COR-L47 (cell line): ENCODE data around the gene ATP2A2.
"Not testable (repeated sequence)": the region's sequence is repeated elsewhere in the genome, so short reads cannot be mapped to it uniquely, and the experiment has no call there.

ENCODE experiments used
- DNase-seq: peaks from one replicate; lab custom pipeline; 2025; lab: John Stamatoyannopoulos, UW

ATP2A2 gene

DNA sequence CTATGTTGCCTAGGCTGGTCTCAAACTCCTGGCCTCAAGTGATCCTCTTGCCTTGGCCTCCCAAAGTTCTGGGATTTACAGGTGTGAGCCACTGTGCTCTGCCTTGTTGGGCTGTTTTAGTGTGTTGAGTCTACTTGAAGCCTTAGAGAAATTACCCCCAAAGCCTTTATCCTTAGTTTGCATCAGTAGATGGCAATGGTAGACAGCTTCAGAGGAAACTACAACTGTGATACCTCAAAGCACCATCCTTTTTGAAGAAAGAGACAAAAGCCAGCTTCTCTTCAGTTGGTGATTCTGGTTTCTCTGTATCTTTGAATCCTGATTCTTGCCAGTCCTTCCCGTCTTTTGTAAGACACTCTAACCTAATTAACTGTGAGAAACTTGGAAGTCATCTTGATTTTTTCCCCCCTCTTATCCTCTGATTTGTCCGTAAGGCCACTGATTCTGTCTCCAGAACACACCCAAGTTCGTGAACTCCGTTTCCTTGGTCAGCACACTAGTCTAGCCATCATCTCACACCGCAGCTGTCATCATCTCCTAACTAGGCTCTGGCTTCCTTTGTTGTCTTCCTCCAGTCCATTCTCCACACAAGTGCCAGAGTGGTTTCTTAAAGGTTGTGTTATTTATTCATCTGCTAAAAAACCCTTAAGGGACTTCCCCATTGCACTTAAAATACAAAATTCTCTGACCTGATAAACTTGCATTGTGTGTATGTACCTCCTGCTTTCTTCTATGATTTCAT is 20.2 kb downstream of the ATP2A2 start:
- DNase-seq, result no peak

DNA sequence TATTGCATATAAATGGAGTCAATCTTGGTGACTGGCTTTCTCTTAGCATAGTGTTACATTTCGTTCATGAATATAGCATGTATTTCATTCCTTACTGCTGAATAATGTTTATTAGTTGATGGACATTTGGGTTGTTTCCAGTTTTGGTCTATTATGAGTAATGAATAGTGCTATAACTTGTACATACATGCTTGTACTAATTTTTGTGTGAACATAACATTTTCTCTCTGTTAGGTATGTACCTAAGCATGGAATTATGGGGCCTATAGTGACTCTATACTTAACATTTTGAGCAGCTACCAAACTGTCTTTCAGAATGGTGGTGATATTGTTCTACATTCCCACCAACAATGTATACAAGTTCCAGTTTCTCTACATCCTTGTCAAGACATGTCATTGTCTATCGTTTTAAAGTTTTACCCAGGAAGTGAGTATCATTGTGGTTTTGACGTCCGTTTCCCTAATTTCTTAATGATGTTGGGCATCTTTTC is 23.1 kb downstream of the ATP2A2 start:
- DNase-seq, result no peak

DNA sequence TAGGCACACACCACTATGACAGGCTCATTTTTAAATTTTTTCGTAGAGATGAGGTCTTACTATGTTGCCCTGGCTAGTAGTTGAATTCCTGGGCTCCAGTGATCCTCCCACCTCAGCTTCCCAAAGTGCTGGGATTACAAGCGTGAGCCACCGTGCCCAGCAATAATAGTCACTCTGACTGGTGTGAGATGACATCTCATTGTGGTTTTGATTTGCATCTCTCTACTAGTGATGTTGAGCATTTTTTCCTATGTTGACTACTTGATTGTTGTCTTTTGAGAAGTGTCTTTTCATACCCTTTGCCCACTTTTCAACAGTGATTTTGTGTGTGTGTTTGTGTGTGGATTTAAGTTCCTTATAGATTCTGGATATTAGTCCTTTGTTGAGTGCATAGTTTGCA is 26.3 kb downstream of the ATP2A2 start:
- no peak for DNase-seq

DNA sequence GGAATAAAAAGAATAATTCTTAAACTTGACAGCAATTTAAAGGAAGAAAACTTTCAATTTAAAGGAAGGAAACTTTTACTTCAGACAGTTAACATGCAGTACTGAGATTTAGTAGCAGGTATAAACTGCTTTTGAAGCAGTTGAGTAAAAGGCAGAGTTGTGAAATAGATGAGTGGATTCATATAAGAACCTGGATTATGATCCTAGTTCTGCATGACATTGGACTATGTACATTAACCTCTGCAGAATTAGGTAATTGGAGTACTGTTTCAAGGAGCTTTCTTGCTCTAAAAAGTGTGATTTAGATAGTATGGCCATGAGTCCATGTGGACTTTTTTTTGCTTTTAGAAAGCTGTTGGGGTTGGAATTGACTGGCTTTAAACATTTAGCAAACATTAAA is 29.7 kb downstream of the ATP2A2 start:
- no peak for DNase-seq

DNA sequence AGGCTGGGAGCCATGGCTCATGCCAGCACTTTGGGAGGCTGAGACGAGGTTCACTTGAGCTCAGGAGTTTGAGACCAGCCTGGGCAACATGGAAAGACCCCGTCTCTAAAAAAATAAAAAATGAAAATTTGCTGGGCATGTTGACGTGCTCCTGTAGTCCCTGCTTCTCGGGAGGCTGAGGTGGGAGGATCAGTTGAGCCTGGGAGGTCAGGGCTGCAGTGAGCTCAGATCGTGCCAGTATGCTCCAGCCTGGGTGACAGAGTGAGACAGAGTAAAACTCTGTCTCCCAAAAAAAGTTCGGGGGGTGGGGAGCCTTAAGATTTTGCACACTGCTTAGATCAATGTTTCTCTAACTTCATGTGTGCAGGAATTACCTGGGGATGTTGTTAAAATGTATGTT is 30.9 kb downstream of the ATP2A2 start:
- DNase-seq, result no peak

DNA sequence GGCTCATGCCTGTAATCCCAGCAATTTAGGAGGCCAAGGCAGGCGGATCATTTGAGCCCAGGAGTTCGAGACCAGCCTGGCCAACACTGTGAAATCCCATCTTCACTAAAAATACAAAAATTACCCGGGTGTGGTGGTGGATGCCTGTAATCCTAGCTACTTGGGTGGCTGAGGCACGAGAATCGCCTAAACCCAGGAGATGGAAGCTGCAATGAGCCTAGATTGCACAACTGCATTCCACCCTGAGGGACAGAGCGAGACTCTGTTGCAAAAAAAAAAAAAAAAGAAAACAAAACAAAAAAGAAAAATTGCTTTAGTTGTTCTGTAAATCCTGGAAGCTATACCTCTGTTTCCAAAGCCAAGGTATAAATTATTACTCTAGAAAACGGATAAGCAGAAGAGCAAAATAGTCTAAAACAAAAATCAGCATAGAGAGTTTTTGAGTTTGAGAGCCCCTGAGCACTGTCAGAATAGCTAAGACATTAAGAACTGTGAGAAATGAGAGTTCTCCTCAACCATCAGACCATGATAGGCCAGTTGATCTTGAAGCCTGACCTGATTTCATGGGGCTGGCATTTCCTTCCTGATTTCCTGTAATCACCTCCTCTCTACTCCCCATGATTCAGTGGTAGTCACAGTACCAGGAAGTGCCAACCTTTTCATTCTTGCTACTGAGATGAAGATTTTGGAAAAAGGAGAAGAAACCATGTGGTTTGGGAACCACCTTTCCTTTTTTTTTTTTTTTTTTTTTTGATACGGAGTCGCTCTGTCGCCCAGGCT is 31.7 kb downstream of the ATP2A2 start:
- DNase-seq, result no peak

DNA sequence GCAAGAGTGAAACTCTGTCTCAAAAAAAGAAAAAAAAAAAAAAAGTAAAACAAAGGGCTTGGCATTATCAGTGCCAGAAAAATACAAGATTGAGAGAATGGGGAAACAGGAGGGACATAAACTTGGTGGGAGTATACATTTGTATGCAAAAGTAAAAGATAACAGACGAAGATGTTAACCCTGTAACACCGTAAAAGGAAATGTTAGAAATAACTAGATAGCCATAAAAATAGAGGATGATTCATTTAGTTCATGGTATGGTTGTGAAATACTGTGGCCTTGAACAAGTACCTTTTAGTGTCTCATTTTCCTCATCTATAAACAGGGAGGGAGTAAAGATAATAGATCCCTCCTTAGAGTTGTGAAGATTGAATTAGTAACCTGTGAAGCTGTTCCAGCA is 33.3 kb downstream of the ATP2A2 start:
- no peak for DNase-seq

DNA sequence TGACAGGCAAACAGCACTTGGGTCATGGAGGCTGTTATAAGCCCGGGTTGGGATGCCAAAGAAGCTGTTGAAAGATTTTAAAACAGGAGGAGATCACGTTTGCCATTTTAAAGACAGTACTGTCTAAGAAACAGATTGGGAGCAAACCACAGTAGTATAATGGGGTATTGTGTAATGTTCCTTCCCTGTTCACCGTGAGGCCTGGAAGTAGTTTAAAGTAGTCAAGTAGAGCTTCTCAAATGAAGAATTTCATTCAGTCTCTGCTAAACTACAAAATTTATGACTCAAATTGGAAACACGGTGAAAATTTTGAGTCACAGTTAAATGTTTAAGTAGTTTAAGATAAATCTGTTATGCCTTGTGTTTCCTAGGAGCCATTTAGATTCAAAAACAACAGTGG is 35.8 kb downstream of the ATP2A2 start:
- DNase-seq, result no peak

DNA sequence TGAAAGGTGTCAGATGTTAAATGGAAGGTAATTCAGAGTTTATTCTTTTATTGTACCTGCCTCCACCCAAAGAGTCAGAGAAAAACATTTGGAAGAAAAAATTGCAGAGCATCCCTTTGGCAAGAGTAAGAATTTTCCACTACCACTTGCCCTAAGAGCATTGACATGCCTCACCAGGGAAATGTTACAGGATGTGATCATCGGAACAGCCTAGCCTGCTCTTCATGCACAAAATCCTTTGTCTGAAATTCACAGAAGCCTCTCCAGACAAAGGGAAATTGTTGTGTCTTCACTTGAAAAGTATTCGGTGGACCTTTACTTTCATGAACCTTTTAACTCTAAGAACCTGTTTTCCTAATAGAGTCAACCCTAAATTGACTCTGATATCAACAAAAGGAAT is 36.9 kb downstream of the ATP2A2 start:
- DNase-seq, result no peak

DNA sequence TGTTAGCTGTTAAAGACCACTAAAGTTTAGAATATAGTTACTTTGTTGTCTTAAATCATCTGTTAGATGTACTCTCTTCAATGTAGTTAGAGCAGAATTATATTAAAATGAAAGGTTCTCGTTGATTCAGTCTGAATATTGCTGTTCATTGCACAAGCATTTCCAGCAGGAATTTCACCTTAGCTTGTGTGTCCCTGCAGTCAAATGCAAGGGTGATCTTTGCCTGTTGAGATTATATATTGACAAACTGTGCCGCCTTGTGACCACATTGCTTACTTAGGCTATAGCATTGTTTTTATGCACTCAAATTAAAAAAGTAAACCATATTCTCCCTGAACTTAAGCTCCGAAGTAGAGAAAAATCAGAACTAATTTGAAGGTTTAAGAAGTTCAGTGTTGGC is 39.5 kb downstream of the ATP2A2 start:
- no peak for DNase-seq

DNA sequence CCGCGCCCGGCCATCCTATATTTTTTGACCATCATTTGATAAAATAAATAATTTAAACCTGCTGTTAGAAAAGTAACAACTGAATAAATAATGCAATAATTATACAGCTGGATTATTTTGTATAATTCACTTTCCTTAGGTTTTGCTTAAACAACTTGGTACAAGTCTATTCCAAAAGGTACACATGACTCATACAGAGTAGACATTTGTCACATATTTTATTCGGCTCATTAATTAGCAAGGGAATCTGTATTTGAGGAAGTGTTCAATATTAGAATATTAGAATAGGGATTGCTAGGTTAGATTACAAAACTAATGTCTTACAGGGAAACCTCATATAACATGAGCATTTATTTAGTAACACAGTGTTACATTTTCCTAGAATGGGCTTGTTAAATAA is 48.7 kb downstream of the ATP2A2 start:
- DNase-seq, result no peak

DNA sequence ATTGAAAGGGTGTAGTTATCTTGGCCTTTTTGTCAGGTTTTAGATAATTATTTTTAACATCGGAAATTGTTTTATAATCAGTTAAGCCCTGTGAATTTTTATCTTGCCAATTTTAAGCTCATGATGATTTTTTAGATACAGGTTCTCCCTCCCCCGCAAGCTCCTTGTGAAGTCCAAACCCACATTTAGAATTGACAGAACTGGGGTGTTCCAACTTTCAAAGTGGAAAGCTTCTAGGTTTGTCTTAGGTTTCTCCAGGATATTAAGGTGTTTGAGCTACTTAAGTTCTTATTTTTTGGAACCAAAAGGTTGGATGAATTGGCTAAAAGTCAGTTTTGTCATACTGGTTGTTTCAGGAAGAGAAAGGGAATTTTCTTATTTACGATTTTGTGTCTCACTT is 49.1 kb downstream of the ATP2A2 start:
- no peak for DNase-seq

DNA sequence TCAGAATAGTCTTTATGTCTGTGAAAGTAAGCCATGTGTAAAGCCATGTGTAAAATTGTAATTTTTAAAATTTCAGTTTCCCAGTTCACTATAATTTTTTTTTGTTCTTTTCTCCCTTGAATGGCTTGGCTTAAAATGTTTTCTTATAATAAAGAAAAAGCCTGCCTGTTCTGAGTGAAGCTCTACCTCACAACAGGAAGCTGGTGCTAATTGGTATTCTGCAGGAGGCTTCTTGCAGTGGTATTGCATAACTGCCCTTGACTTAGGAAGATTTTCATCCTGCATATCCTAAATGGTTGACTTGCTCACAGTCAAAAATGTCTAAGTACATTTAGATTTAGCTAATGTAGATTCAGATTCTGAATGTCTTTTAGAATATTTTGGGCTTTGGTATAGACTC is 49.5 kb downstream of the ATP2A2 start:
- DNase-seq, result no peak

DNA sequence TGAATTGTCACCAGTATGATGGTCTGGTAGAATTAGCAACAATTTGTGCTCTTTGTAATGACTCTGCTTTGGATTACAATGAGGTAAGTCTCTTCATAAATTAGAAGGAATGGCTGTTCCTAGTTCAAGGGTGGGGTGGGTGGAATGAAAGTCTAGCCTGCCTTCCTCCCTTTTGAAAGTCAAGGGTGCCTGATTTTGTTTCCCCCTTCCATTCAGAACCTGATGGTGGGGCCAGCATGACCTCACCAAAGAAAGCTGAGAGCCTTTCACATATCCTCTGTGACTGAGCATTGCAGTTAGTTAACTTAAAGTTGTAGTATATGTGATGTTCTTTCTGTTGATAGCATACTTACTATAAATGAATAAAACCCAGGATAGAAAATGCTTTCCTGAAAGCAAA is 52.2 kb downstream of the ATP2A2 start:
- no peak for DNase-seq

DNA sequence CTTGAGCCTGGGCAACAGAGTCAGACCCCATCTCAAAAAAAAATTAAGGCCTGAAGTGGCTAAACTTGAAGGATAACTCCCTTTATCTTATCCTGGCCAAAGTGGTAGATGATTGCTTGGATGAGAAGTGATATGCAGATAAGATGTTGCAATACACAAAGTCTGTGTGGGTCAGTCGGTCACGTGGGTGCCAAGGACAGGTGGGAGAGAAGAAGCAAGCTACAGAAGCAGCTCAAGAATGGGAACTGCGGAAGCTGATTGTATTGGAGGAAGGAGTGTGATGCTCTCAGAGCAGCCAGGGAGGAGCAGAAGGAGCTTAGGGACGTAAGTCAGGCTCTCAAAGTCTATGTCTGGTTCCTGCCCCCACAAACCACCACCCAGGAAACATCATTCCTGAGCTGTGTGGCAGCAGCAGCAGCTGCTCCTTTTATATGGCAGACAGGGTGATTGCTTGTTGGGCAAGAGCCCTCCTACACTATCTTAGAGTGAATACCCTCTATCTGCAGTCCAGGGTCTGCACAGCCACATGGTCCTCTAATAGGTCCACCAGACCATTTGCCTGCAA is 54.5 kb downstream of the ATP2A2 start:
- DNase-seq, result no peak

DNA sequence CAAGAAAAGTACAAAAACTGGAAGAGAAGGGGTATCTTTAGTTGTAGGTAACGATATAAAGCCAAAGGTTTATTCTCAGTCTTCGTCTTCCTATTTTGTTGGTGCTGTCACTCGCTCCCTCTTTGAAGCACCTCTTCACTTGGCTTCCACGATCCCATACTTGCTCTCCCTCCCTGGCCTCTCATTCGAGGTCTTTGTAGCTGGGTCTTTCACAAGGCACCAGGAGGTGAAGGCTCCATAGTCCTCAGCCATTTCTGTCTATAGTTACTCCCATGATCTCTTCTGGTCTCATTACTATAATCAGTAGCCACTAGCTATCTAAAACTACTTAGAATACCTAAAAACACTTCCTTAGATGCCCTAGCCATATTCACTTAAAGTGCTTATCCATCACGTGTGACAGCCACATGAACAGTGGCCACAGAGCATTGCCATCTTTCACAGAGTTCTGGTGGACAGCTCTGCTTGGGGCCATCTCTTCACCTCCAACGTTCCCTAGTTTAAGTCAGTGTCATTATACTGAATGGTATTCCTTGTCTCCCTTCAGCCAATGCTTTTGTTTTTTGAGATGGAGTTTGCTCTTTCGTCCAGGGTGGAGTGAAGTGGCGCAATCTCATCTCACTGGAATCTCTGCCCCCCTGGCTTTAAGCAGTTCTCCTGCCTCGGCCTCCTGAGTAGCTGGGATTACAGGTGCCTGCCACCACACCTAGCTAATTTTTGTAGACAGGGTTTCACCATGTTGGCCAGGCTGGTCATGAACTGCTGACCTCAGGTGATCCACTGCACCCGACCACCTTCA is 57.1 kb downstream of the ATP2A2 start:
- no peak for DNase-seq

DNA sequence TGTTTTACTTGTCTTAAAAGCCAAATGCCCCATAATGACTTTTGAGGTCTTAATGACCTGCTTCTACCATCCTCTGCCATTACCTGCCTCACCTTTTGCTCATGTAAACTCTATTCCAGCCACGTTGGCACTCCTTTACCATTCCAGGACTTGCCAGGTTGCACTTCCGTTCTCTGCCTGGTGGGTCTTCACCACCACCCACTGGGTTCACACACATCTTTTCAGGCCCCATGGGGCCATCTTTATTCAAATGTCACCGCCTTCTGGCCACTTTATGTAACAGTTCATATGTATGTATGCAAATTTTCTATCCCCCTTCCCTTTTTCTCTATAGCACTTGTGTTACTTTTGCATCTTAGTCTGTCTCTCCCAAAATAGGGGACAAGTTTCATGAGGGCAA is 57.7 kb downstream of the ATP2A2 start:
- DNase-seq, result peak; percentile 12

DNA sequence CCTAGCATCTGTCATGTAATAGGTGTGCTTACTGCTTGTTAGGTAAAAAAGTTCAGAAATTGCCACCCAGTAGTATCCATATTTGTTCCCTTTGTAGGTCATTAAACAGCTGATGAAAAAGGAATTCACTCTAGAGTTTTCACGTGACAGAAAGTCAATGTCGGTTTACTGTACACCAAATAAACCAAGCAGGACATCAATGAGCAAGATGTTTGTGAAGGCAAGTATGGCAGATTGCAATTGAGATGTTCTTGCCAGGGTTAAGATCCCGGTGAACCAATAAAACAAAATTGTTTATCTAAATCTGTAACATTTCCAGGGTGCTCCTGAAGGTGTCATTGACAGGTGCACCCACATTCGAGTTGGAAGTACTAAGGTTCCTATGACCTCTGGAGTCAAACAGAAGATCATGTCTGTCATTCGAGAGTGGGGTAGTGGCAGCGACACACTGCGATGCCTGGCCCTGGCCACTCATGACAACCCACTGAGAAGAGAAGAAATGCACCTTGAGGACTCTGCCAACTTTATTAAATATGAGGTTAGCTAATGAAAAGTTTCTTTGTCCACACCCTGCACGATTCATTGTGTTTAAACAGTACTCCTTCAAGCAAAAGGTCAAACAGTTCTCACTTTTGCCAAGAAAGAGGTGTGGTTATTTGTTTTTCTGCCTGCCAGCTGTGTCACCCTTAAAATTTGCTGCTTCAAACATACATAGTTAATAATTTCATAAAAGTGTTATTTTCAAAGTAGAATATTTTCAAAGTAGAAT is 58.3 kb downstream of the ATP2A2 start:
- no peak for DNase-seq

DNA sequence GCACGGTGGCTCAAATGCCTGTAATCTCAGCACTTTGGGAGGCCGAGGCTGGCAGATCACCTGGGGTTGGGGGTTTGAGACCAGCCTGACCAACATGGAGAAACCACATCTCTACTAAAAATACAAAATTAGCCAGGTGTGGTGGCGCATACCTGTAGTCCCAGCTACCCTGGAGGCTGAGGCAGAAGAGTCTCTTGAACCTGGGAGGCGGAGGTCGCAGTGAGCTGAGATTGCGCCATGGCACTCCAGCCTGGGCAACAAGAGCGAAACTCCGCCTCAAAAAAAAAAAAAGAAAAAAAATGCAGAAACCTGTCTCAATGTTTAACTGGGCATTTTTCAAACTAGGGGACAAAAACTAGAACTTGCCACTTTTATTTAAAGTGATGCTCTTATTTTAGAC is 59.2 kb downstream of the ATP2A2 start:
- DNase-seq, result not testable (repeated sequence)

DNA sequence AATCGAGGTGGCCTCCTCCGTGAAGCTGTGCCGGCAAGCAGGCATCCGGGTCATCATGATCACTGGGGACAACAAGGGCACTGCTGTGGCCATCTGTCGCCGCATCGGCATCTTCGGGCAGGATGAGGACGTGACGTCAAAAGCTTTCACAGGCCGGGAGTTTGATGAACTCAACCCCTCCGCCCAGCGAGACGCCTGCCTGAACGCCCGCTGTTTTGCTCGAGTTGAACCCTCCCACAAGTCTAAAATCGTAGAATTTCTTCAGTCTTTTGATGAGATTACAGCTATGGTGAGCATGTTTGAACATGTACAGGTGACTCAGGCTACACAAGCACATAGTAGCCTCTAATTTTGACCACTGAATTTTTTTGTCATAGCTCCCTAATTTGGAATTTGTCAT is 59.7 kb downstream of the ATP2A2 start:
- no peak for DNase-seq

DNA sequence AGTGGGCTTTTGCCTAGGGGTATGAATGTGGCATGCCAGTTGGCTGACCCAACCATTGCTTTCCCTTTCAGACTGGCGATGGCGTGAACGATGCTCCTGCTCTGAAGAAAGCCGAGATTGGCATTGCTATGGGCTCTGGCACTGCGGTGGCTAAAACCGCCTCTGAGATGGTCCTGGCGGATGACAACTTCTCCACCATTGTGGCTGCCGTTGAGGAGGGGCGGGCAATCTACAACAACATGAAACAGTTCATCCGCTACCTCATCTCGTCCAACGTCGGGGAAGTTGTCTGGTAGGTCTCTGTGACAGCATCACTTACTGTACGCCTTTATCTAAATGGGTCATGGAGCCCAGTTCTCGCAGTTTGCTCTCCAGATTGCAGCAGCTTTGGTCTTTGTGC is 61.1 kb downstream of the ATP2A2 start:
- no peak for DNase-seq

DNA sequence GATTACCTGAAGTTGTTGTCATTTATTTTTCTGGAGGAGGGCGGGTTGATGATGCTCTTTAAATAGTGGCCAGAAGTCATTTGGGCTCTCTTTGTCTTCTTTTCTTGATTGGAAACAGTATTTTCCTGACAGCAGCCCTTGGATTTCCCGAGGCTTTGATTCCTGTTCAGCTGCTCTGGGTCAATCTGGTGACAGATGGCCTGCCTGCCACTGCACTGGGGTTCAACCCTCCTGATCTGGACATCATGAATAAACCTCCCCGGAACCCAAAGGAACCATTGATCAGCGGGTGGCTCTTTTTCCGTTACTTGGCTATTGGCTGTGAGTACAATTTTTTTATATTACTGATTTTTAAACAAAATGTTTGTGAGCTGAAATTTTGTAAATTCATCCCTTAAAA is 62.1 kb downstream of the ATP2A2 start:
- DNase-seq, result no peak
